Left kidney (tissue), 2 donors: ENCODE data around the gene FBXO46. TPM values are rescaled to one million over a fixed set of nuclear protein-coding genes. Genes with fewer than 3 reads are reported as not detected.
A peak's percentile ranks its signal among the peaks of the same experiment; 100 is the strongest.
"Not testable (repeated sequence)": the region's sequence is repeated elsewhere in the genome, so short reads cannot be mapped to it uniquely, and the experiment has no call there.

Experiments used
- DNase-seq: peaks from one replicate; pipeline ENCODE4 v3.0.0-alpha.2; 2013
- polyA plus RNA-seq: library from polyadenylated mRNA; unstranded; fragments of 120-200 nt; gene quantifications from one replicate; pipeline ENCODE4 v1.2.1, GENCODE V29; 2013; ENCODE audit not compliant: insufficient read length

The FBXO46 gene
- polyA plus RNA-seq, 1 donor, result 16.3 TPM

- DNase-seq, result no peak
Measured at GRCh38 chr19:45729800-45730290, 851 bp downstream of the FBXO46 start.

- DNase-seq, result not testable (repeated sequence)
Measured at GRCh38 chr19:45728683-45729082, 2.0 kb downstream of the FBXO46 start.

DNA sequence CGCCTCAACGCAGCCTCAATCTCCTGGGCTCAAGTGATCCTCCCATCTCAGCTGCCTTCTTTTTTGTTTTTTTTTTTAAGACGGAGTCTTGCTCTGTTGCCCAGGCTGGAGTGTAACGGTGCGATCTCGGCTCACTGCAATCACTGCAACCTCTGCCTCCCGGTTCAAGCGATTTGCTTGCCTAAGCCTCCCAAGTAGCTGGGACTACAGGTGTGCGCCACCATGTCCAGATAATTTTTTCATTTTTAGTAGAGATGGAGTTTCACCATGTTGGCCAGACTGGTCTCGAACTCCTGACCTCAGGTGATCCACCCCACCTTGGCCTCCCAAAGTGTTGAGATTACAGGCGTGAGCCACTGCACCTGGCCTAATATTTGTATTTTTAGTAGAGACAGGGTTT, 10.6 kb downstream of the FBXO46 start:
- DNase-seq, result not testable (repeated sequence)

- DNase-seq, result no peak
Measured at GRCh38 chr19:45717983-45718650, 12.6 kb downstream of the FBXO46 start.

DNA sequence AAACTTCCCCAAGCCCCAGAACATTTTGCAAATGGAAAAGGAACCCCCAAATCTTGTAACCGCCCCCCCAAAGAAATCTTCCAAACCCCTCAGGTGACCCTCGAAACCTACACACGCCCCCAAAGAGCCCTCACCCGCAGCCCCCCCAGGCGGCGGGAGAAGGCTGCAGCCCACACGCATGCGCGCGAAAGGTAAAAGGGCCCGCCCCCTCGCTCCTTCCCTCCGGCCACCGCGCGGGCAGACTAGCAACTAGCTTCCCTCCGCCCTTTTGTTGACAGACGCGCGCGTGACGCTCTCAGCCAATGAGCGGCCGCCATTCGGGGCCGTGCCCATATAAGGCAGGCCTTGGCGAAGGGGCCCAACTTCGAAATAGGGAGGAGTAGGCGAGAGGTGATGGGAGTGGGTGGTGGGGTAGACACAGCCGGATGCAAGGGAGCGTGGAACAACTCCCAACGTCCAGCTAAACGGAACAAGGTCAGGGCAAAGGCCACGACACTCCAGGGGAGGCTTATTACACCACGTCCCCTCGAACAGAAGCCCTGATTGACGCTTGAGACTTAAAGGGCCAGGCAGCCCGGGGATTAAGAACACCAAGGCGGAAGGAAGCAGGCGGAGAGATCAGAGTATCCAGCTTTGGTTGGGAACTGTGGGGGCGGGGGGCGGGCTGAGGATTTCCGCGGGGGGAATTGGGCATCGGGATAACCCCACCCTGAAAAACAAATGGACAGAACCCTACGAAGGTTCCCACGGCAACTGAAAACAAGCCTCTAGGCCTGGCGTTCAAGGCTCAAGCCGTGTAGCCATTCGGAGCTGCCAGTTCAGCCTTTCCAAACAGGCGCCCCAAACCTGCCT, 13.3 kb downstream of the FBXO46 start:
- peak; percentile 99 for DNase-seq

DNA sequence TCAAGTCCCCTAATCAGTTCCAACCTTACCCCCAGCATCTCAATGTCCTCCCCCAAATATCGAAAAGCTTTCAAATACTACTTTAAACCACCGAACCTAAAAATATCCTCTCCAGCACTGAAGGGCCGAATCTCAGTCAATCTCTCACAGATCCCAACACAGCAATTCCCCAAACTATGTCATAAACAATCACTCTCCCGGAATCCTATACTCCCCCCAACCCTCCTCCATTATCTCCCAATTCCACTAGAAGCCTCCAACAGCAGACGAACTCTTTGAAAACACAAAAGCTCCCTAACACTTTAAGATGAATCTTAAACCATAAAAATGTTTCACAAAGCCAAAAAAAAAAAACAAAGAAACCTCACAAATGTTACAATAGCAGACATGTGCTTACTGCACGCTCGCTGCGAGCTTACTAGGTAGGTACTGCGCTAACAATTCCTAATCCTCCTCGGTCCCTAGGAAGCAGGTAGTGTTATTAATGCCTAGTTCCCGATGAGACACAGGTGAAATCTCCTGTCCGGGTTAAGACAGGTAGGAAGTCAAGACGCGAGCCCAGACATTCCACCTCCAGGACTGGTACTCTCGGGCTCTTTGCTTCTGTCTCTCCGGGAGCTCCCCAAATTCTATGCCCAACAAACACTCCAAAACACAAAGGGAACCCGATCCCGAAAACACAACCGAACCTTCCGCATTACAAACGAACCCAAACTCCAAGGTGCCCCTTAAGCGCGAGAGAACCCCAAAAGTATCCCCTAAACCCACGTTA, 14.2 kb downstream of the FBXO46 start:
- no peak for DNase-seq

GRCh38 chr19:45715139-45715538, 15.6 kb downstream of the FBXO46 start:
- no peak for DNase-seq

GRCh38 chr19:45713141-45713540, 17.6 kb downstream of the FBXO46 start:
- DNase-seq, result no peak

- no peak for DNase-seq
Measured at GRCh38 chr19:45712699-45713067, 18.0 kb downstream of the FBXO46 start.

GRCh38 chr19:45711851-45712698, 18.6 kb downstream of the FBXO46 start:
- DNase-seq, result no peak

DNA sequence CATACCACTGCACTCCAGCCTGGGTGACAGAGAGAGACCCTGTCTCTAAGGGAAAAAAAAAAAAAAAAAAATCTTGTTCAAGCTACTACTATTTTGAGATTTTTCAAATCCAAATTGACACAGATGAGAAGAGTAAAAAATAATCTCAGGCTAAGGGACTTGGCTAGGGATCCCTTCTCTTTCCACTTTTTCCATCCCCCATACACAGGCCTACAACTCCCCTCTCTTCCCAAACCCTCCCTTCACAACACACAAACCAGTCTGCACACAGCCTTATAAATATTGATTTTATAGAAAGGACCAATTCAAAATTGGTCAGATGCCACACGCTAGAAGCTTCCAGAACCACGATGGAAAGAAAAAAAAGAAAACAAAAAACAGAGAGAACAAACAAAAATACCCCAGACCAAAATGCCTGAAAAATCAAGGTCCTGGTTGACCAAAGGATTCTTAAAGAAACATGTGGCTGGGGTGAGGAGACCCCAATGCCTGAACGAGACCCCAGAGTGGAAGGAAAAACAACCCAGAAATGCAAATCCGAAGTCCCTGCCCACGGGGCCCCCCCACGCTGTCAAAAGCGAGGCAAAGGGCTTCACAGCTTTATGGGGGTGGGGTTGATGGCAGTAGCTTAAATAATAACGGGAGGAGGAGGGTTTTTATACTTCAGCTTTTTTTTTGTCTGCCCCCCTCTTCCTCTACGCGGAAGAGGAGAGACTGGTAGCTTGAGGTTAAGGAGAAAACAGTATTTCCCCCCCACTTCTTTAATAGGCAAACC, 20.2 kb downstream of the FBXO46 start:
- no peak for DNase-seq

- DNase-seq, result no peak
Measured at GRCh38 chr19:45705710-45706415, 24.8 kb downstream of the FBXO46 start.

- no peak for DNase-seq
Measured at GRCh38 chr19:45705115-45705514, 25.6 kb downstream of the FBXO46 start.

GRCh38 chr19:45701676-45702075, 29.0 kb downstream of the FBXO46 start:
- no peak for DNase-seq

- peak; percentile 74 for DNase-seq
Measured at GRCh38 chr19:45693106-45693788, 37.4 kb downstream of the FBXO46 start.

DNA sequence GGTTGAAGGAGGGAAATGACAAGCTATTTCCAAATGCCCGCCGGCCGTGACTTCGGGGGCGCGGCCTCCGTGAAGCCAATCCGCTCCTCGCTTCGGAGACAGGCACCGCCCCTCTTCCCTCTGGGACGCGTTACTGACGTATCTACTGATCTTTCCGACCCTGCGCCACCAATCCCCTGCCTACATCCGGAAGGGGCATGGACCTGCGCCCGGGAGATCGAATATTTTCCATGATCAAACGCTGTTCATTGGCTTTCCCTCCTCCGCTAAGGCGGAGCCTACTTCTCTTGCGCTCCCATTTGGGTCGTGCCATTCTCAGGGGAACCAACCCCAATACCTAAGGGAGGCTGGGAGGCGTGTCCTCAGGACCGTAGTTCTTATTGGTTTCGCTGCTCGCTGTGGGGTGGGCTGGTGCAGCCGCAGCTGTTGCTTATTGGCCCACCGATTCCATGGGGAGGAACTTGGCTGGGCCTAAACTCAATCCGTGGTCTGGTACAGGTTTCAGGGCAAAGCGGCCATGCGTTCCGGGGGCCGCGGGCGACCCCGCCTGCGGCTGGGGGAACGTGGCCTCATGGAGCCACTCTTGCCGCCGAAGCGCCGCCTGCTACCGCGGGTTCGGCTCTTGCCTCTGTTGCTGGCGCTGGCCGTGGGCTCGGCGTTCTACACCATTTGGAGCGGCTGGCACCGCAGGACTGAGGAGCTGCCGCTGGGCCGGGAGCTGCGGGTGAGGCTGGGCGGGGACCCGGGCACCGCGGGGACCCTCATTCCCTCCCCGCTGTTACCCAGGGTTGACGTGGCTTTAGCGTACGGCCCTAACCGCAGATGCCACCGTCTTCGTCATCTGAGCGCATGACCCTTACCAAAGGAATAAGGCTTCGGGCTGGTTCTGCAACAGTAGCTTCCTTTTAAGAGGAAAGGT, 38.2 kb downstream of the FBXO46 start, which contains the start of gene QPCTL:
QPCTL (plus strand) TSS at position 480 of the 919 bp plus-strand sequence; CDS start at position 518, 38 bp downstream.
- peak; percentile 98 for DNase-seq

DNA sequence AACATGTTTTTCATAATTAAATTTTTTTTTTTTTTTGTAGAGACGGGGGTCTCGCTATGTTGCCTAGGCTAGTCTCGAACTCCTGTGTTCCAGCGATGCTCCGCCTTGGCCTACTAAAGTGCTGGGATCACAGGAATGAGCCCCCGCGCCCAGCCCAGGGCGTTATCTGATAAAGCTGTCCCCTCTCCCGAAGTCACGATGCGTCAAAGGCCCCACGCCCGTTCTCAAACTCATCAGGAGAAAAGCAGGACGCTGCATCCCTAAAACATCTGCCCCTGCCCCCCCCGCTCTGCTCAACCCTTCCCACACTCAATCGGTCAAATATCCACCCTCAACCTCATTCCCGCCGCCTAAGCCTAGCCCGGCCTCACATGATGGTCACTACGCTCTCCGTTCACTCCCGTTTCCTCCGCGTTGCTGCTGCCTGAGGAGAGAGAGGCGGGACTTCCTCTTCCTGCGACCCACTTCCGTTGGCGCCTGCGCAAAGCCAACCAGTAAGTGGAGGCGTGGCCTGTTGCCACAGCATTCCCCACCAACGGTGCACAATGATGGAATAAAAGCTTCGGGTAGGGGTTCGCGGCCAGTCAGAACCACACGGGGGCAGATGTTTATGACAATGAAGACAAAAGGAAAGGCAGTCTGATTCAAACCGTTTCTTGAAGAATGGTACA, 39.0 kb downstream of the FBXO46 start, which contains the start of gene SNRPD2:
SNRPD2 (minus strand) TSS at position 438 of the 671 bp plus-strand sequence; CDS start at position 373, 65 bp downstream.
- DNase-seq, result peak; percentile 96
